NCI-H82 (cell line): ENCODE results near the gene SCARB1.
A peak's percentile ranks its signal among the peaks of the same experiment; 100 is the strongest.

Source experiments
- DNase-seq: peaks from one replicate; lab custom pipeline; 2025; lab: John Stamatoyannopoulos, UW

Gene SCARB1

DNA sequence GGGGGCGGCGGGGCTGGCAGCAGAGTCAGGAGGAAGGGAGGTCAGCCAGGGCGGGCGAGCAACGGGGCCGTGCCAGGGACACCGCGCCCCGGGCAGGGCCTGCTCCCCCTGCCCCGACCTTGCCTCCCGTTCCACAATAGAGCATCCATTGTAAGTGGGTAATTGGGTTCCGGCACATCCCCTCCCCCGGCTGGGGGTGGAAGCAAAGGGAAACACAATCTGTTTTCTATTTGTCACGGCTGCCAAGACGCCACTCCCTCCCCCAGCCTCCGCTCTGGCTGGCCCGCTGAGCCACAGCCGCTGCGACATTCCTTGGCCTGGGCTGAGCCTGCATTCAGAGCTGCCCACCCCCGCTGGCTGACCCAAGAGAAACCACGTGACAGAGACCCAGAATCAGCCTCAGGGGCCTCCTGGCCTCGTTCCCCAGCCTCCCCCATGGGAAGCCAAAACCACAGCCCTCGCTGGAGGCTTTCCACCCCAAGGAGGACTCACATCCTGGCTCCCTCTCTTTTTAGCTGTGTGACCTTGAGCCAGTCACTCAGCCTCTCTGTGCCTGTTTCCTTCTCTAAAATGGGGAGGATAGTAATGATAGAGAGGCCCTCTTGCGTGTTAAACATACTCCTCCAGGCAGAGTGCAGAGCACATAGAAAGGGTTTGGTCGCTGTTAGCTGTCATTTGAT lies 117.6 kb downstream of the SCARB1 start:
- peak; percentile 98 for DNase-seq

DNA sequence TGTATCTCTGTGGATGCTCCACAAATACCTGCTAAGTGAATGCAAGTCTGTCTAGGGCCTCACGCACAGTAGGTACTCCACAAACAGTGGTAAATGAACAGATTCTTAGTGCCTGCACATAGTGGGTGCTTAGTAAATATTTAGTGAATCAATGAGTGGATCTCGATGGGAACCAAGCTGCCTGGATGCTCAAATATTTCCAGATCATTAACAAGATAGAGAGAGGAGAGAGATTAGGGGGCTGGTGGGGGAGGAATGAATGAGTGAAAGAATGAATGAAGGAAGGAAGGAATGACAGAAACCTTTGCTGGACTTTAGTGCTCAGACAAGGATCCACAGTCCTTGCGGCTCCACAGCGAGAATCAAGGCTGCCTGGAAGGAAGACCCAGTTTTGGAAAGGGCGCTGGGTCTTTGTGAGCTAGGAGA lies 118.2 kb downstream of the SCARB1 start:
- peak; percentile 83 for DNase-seq

DNA sequence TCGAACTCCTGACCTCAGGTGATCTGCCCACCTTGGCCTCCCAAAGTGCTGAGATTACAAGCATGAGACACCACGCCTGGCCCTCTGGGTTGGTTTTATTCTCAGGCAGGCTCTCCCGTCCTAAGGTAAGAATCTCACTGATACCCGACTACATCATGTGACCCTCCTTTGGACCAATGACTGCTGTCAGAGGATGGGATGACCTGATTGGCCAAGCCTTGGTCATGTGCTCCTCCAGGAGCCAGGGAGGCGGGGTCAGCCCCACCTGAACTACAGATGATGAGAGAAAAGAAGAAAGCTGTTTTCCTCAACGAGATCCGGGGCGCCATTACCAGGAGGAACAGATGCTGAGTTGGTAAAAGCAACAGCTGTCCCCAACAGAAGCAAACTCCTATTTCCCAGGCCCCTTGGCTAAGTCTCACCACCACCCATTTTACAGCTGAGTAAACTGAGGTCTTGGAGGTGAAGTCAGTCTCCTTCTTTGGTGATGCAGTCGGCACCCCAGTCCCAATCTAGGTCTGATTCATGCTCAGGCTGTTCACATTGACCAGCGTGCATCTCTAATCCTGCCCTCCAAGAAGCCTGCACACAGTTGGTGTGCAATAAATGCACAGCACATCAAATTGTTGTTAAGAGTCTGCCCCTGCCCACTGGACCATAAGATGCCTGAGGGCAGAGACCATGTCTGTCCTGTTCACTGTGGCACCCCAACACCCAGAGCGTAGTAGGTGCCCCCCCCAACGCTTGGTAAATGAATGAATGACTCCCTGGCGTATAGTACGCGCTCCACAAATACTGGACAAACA lies 118.8 kb downstream of the SCARB1 start:
- peak; percentile 91 for DNase-seq

DNA sequence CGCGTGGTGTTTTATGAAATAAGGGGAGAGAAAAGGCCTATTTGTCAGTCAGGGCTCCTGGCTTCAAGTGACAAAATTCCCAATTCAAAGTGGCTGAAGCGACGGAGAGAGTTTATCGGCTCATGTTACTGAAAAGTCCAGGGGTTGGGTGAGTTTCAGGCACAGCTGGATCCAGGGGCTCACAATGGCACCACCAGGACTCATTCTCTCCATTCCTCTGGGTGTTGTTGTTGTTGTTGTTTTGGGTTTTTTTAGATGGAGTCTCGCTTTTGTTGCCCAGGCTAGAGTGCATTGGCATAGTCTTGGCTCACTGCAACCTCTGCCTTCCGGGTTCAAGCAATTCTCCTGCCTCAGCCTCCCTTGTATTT lies 119.4 kb downstream of the SCARB1 start:
- DNase-seq = no peak

DNA sequence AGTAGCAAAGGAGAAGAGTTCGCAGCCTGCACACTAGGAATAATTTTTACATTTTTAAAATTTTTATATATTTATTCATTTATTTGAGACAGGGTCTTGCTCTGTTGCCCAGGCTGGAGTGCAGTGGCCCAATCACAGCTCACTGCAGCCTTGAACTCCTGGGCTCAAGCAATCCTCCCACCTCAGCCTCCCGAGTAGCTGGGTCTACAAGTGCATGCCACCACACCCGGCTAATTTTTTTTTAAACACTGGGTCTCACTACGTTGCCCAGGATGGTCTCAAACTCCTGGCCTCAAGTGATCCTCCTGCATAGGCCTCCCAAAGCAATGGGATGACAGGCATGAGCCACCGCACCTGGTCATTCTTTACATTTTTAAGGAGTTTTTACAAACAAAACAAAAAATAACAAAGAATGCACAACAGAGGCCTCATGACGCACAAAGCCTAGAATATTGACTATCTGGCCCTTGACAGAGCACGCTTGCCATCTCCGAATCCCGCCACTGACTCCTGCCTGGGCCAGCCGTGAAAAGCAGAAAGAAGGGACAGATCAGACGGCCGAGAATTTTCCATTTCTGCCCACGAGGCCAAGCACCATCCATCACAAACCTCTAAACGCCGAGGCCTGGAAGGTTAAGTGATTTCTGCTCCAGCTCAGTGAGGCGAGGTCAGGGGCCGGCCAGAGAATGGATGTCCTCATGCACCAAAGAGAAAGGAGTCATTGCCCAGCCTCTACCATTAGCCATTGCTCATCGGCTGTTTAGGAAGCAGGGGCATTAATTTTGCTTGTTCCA lies 120.0 kb downstream of the SCARB1 start:
- no peak for DNase-seq

DNA sequence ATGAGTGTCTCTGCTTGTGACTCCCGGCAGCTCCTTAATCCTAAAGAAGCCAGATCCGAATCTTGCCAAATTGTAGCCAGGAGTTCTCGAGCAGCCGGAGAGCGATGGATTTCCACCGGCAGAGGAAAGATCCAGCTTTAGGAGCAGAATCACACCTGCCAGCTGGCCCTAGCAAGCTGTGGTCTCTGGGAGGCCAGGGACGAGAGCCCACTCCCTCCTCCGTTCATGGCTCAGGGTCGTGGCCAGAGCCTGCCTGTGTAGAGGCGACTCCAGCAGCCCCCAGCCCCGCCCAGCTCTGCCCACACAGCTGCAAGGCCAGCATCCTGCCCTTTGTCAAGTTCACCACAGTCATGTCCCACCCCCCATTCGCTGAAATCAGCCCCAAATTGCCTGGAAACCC lies 121.0 kb downstream of the SCARB1 start:
- peak; percentile 66 for DNase-seq

DNA sequence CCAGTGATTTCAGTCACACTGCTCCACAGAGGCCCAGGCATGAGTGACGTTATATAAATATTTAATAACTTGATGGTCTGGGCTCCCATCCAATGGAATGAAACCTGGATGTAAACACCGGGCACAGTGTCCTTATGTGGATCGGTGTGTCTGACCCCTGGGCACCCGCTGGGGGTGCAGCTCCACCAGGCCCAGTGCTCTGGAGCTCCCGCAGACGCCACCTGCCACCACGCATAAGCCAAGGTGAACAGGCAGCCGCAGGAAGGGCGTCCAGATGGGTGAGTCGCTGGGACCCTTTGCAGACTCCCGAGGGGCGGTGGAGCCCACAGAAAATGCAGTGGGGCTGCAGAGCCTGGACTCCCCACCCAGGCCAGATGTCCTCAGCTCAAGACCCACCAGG lies 121.6 kb downstream of the SCARB1 start:
- peak; percentile 78 for DNase-seq

DNA sequence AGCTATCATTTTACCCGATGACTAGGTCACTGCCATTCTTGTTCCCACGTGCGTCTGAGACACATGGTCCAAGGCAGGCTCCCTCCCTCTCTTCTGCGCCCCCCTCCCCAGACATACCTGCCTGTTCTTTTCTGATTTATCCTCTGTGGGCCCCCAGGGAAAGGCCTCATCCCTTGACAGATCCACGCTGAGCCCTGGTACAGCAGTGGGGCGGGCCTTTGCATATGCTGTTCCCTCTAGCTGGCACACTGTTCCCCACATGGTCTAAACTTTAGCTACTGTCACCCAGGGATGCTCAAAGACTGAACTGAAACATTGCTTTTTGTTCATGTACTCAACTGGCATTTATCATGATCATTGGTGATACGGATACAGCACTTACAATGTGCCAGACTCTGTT lies 122.5 kb downstream of the SCARB1 start:
- no peak for DNase-seq

DNA sequence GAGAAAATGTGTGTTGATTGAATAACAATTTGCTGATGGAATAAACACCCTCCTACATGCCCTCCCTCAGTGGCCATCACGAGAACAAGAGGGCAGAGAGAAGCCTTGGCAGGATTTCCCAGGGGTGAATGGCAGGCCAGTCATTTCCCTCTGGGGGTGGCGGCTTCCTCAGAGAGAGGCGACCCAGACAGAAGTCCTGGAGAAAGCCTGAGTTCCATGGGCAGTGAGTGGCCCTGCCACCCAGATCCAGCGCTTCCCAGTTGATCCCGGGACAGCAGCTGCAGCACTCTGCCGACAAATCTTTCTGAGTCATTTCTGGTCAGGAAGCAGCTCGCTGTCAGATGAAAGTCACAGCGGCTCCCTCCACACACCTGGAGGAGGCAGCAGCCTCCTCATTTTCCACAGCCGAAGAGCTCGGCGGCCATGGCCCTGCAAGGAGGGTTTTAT lies 123.0 kb downstream of the SCARB1 start:
- peak; percentile 53 for DNase-seq

DNA sequence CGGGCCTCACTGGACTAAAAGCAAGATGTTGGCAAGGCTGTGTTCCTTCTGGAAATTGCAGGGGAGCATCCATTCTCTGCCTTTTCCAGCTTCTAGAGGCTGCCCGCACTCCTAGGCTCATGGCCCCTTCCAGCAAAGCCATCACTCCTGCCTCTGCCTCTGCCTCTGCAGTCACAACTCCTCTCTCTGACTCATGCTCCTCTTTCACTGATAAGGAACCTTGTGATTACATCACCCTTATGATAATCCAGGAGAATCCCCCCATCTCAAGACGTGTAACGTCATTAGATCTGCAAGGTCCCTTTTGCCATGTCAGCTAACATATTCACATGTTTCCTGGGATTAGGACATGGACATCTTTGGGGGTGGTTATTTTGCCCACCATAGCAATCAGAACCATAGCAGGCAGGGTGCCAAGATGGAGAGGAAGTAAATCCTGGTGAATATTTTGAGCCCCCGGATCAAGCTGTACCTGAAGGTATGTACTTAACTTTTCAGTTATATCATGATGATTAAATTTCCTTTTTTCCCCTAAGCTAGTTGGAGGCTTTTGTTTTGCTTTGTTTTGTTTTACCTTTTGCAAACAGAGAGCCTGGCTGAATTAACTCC lies 123.6 kb downstream of the SCARB1 start:
- peak; percentile 42 for DNase-seq

DNA sequence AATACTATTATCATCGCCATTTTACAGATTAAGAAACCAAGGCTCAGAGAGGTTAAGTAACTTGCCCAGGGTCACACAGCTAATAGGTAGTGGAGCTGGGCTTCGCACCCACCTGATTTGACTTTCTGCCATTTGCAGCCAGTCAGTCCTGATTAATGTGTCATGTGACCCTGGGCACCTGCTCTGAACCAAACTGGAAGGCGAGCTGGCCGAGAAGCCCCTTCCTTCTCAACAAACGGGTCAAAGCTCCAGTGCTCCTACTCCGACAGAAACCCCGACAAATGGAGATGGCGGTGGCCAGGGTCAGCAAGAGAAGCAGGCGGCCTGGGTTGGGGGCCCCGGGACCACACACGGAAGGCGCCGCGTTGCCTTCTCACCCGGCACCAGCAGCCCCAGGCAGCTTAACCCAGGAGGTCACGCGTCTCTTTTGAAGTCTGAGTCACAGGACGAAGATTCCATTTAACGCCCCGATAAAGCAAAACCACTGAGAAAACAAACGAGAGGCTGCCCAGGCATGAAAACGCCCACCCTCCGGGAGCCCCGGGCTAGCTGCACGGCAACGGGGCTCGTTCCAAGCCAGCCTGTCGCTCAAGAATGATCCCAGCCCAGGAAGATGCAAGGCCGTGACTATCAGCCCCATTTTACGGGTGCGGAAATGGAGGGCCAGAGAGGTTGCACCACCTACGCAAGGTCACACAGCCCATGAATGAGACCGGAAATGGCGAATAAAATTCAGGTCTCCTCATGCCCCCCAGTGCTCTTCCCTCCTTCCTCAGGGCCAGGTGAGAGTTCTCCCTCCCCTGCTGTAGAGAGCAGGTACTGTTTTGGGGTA lies 124.8 kb downstream of the SCARB1 start:
- no peak for DNase-seq

DNA sequence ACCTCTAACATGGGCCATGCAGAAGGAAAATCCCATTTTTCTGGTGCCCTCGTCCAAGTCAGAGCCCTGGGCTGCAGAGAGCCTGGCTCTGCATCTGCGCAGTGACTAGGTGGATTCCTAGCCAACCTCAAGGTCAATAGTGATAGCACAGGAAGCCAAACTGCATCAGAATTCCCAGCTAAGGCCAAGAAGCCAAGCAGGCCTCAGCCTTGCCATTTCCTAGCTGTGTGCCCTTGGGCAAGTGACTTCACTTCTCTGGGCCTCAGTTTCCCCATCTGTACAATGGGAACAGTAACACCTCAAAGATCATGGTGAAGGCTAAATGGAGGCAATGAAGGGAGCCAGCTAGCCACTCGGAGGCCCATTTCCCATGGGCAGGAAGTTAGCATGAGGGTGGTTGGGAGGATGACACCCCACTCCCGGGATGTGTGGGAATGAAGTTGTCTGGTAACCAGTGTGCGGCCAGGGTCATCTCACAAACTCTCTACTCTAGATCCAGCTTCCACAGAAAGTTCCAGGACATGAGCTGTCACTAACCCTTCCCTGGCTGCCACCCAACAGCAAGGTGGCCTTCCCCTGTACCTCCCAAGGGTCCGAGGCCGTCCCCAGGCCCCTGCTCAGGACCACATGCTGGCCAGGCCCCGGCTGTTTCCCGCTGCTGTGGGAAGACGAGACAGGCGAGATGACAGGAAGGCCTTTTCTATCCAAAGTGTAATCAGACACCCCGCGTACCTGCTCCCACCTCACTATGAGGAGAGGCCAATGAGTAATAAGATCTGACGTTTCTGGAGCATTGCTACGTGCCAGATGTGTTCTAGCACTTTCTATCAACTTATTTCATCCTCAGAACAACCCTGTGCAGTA lies 125.7 kb downstream of the SCARB1 start:
- no peak for DNase-seq

DNA sequence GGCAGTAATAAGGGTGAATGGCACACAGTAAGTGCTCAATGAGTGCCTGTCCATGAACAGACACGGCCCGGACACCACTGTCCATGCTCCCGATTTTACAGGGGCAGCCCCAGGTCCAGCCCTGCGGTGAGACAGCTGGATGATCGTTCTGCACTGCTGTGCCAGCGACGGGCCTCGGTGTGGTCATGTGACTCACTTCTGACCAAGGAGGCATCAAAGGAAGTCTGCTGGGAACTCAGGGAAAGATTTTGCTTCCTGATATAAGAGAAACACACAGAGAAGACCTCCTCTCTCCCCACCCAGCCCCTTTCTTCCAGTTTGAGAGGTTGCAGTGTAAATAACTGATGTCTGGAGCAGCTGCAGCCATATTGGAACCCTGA lies 126.6 kb downstream of the SCARB1 start:
- DNase-seq = no peak

DNA sequence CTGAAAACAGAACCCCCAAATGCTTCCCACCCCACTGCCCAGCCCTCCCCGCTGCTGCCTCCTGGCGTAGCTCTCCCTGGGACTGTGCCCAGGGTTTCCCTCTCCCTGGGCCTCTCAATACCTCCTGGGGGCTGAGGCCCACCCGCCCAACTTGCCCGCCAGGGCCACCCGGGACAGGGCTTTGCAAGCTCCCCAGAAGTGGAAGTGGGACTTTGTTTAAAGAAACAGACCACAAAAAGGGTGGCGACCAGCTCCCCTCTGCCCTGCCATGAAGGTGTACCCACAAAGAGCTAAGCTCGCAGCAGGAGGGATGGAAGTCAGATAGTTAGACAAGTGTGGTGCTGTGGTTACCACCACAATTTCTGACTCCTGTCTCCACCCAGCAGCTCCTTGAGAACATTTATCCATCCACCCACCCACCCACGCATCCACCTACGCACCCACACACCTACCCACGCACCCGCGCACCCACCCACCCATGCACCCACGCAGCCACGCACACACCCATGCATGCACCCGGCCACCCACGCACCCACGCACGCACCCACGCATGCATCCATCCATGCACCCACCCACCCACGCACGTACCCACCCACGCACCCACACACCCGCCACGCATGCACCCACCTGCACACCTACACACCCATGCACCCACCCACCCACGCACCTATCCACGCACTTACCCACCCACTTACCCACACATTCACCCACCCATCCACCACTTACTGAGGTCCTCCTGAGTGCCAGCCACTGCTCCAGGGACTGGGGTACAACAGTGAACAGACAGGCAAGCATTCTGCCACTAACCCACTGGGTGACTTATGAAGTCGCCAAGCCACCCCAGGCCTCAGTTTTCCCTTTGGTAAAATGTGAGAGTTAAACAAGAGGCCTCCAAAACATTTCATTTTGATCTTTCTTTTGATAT lies 127.3 kb downstream of the SCARB1 start:
- DNase-seq = no peak

DNA sequence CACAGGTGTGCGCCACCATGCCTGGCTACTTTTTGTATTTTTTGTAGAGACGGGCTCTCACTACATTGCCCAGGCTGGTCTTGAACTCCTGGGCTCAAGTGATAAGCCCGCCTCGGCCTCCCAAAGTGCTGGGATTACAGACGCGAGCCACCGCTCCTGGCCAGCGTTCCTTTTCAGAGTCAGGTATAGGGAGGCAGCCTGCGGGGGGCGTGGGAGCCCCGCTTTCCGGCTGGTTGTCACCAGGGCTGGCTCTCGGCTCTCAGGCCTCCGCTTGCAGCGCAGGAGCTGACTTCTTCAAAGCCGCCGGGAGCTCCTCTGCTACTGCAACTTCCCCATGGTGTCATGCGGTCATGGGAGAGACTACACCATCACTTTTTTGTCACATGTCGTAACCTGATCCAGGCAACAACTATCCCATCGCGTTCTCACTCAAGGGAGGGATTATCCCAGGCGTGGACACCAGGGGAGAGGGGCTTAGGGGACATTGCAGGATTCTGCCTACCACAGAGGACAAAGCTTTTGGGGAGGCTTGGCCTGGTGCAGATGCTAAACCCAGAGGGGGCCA lies 129.4 kb downstream of the SCARB1 start:
- peak; percentile 92 for DNase-seq

DNA sequence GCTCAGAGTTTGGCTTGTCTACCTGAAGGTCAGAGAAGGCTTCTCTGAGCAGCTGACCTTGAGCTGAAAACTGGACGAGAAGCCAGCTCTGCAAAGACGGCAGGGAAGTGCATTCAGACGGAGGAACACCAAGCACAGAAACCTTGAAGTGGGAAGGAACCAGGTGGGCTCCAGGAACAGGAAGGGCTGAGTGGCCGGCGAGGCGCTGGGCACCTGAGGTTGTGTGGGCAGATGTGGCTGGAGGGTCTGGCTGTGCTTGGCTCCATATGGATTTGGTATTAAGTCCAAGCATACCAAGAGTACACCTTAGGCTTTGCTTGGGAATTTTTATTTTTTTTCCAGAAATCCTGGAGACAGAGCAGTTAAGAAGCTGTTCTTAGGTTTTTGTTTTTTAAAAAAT lies 130.6 kb downstream of the SCARB1 start:
- no peak for DNase-seq

DNA sequence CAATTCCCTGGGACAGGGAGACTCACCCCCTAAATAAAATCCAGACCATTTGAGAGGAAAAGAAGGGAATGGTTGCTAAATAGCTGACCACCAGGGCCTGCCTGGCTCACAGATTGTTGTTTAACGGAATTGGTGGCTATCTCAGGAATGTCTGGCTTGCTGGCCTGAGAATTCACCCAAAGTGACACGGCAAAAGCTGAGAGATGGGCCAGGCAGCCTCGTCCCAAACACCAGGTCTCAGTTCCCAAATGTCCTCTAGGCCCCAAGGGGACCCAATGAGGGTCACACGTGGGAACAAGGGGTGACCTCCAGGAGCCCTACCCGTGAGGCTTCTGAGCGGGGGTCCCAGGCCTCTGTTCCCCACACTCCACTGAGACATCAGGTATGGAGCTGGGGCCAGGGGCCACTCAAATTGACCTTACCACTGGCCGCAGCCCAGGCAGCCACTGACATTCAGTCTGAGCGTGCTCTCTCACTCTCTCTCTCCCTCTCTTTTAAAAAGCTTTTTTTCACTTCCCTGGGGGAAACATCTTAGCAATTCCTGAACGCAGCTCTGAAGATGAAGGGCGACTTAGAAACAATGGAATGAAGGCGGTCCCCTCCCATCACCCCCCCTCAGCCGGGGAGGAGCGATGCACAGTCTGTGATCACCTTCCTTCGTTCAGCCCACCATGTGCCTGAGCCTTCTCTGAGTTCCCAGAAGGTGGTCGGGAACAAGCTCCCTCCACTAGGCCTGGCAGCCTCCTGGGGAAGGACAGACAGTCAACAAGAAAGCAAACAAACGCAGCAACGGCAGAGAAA lies 131.2 kb downstream of the SCARB1 start:
- DNase-seq = peak; percentile 52

DNA sequence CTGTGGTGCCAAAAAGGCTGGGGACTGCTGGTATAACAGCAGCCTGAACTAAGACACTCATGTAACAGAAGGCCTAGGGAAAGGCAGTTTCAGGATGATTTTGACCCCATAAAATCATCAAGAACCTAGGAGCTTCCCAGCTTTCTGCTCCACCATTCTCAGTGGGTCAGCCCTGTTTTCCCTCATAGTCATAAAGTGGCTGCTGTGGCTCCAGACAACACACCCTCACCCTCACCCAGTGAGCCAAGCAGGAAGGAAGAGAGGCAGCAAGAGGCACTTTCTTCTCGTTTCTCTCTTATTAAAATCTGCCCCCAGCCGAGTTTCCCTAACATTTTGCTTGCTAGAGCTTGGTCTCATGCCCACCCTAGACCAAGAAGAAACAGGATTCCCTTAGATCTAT lies 131.8 kb downstream of the SCARB1 start:
- no peak for DNase-seq
